ENCODE data around the gene HADHB.

Gene HADHB

DNA sequence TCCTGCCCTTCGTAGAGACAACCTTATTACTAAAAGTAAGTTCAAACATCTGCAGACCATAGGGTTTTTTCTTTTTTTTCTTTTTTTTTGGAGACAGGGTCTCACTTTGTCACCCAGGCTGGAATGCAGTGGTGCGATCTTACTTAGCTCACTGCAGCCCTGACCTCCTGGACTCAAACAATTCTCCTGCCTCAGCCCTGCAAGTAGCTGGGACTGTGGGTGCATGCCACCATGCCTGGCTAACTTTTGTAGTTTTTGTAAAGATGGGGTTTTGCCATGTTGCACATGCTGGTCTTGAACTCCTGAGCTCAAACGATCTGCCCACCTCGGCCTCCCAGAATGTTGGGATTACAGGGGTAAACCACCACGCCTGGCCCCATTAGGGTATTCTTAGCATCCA, 32.7 kb upstream of the HADHB start:
- no peaks in the 10 kb centered on the region for H3K9me3 ChIP-seq (ENCODE audit: insufficient read depth, low read length)
- H3K27me3 ChIP-seq (ENCODE audit: low read length): no peaks in the 10 kb centered on the region
- no peak overlapping the region for H3K27ac ChIP-seq (ENCODE audit: low read depth, low read length)
- no peaks in the 10 kb centered on the region for H3F3A ChIP-seq (ENCODE audit: insufficient read depth)
- TF ChIP-seq, protein P1, sequence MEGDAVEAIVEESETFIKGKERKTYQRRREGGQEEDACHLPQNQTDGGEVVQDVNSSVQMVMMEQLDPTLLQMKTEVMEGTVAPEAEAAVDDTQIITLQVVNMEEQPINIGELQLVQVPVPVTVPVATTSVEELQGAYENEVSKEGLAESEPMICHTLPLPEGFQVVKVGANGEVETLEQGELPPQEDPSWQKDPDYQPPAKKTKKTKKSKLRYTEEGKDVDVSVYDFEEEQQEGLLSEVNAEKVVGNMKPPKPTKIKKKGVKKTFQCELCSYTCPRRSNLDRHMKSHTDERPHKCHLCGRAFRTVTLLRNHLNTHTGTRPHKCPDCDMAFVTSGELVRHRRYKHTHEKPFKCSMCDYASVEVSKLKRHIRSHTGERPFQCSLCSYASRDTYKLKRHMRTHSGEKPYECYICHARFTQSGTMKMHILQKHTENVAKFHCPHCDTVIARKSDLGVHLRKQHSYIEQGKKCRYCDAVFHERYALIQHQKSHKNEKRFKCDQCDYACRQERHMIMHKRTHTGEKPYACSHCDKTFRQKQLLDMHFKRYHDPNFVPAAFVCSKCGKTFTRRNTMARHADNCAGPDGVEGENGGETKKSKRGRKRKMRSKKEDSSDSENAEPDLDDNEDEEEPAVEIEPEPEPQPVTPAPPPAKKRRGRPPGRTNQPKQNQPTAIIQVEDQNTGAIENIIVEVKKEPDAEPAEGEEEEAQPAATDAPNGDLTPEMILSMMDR (IDR thresholded peaks at IDR 0.05; ENCODE audit: insufficient read depth, low read length, poor library complexity, severe bottlenecking): no peak
- TF ChIP-seq EZH2phosphoT487 (conservative IDR thresholded peaks at IDR 0.05; ENCODE audit: low read length): no peak
- H3K4me3 ChIP-seq (ENCODE audit: insufficient read depth, low read length, poor library complexity, severe bottlenecking): no peak overlapping the region
- no peak overlapping the region for H2AFZ ChIP-seq (ENCODE audit: low read depth, low read length, severe bottlenecking)
- no peaks in the 10 kb centered on the region for H4K20me1 ChIP-seq (ENCODE audit: low read depth, low read length)
- H3K79me2 ChIP-seq (ENCODE audit: insufficient read depth, low read length): no peaks in the 10 kb centered on the region
- no peak overlapping the region for H3K4me2 ChIP-seq (ENCODE audit: low read depth, low read length, poor library complexity, severe bottlenecking)
- no peak overlapping the region for H3K9ac ChIP-seq (ENCODE audit: low read length)
- no peaks in the 10 kb centered on the region for H3K9me2 ChIP-seq (replicated peaks; ENCODE audit: insufficient read depth, low read length)
- H3K36me3 ChIP-seq (ENCODE audit: low read length): peaks cover 13% of the 10 kb centered on the region

DNA sequence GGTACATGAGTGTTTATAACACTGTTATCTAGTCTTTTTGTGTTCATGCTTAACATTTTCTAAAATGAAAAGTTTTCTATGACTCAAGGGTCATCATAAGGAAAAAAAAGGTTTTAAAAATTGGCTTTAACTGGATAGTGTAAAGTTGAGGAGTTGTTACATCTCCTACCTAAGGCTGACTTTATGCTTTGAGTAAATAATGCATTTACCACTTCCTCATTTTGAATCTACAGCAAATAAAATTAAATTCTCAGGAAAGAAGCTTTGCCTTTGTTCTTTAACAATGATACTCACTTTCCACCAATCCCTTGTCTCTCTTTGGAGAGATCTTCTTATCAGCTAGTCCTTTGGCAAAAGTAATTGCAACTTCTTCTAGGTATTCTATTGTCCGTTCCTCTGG, 30.0 kb upstream of the HADHB start:
- Histone ChIP-seq H3K27me3 (ENCODE audit: low read length) (no peaks in the 10 kb centered on the region), H4K20me1 (ENCODE audit: low read depth, low read length) (no peaks in the 10 kb centered on the region), H2AFZ (ENCODE audit: low read depth, low read length, severe bottlenecking) (no peak overlapping the region), H3K4me3 (ENCODE audit: insufficient read depth, low read length, poor library complexity, severe bottlenecking) (no peak overlapping the region), H3K36me3 (ENCODE audit: low read length) (peaks cover 17% of the 10 kb centered on the region; the same call in 1 of the 2 replicates), H3K79me2 (ENCODE audit: insufficient read depth, low read length) (no peaks in the 10 kb centered on the region), H3F3A (ENCODE audit: insufficient read depth) (no peaks in the 10 kb centered on the region), H3K9me2 (replicated peaks; ENCODE audit: insufficient read depth, low read length) (no peaks in the 10 kb centered on the region), H3K4me2 (ENCODE audit: low read depth, low read length, poor library complexity, severe bottlenecking) (no peak overlapping the region), H3K9ac (ENCODE audit: low read length) (no peak overlapping the region), H3K27ac (ENCODE audit: low read depth, low read length) (no peak overlapping the region), H3K9me3 (ENCODE audit: insufficient read depth, low read length) (peaks cover 3% of the 10 kb centered on the region; the same call in 1 of the 2 replicates)
- TF ChIP-seq, protein P1 (IDR thresholded peaks at IDR 0.05; ENCODE audit: insufficient read depth, low read length, poor library complexity, severe bottlenecking): no peak
- no peak for TF ChIP-seq EZH2phosphoT487 (conservative IDR thresholded peaks at IDR 0.05; ENCODE audit: low read length)

DNA sequence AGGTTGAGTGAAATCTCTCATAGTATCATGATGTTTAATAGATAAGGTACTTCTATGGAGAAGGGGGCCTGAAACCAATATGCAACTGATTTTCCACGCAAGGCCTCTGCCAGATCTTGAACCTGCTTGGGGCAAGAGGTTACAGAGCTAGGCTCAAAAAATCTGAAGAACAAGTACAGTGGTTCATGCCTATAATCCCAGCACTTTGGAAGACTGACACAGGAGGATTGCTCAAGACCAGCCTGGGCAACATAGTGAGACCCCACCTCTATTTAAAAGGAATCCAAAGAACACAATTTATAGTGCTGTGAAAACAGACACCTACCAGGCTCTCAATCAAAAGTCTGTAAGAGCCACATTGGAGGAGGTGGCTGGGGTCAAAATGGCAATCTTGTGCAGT, 28.9 kb upstream of the HADHB start:
- Histone ChIP-seq H3K9me2 (replicated peaks; ENCODE audit: insufficient read depth, low read length) (no peaks in the 10 kb centered on the region), H3K4me2 (ENCODE audit: low read depth, low read length, poor library complexity, severe bottlenecking) (no peak overlapping the region), H3F3A (ENCODE audit: insufficient read depth) (no peaks in the 10 kb centered on the region), H3K9ac (ENCODE audit: low read length) (no peak overlapping the region), H3K36me3 (ENCODE audit: low read length) (peaks cover 17% of the 10 kb centered on the region), H3K27me3 (ENCODE audit: low read length) (no peaks in the 10 kb centered on the region), H3K27ac (ENCODE audit: low read depth, low read length) (no peak overlapping the region), H3K9me3 (ENCODE audit: insufficient read depth, low read length) (peaks cover 3% of the 10 kb centered on the region; the same call in 1 of the 2 replicates), H3K79me2 (ENCODE audit: insufficient read depth, low read length) (no peaks in the 10 kb centered on the region), H3K4me3 (ENCODE audit: insufficient read depth, low read length, poor library complexity, severe bottlenecking) (no peak overlapping the region), H4K20me1 (ENCODE audit: low read depth, low read length) (no peaks in the 10 kb centered on the region), H2AFZ (ENCODE audit: low read depth, low read length, severe bottlenecking) (no peak overlapping the region)
- TF ChIP-seq EZH2phosphoT487 (conservative IDR thresholded peaks at IDR 0.05; ENCODE audit: low read length): no peak
- TF ChIP-seq, protein P1 (IDR thresholded peaks at IDR 0.05; ENCODE audit: insufficient read depth, low read length, poor library complexity, severe bottlenecking): no peak

All from SU-DHL-6 (cell line).